CD4-positive, alpha-beta memory T cell (primary cell): ENCODE results near the gene PAK4. TPM values are rescaled to one million over a fixed set of nuclear protein-coding genes. Genes with fewer than 3 reads are reported as not detected.
A peak's percentile ranks its signal among the peaks of the same experiment; 100 is the strongest.

Source experiments
- CTCF ChIA-PET: fragments of 350-600 bp; sonication (Branson Sonifier 250); formaldehyde crosslinking; loops from one replicate; lab custom pipeline; 2021; ENCODE audit warnings: inconsistent platforms; ENCODE audit not compliant: partially characterized antibody; lab: Charles Lee
- POLR2A ChIA-PET: fragments of 350-600 bp; sonication (Branson Sonifier 250); formaldehyde crosslinking; loops from one replicate; lab custom pipeline; 2021; ENCODE audit not compliant: partially characterized antibody; lab: Charles Lee
- DNase-seq, 5 donors: peaks; one replicate each; pipeline versions ENCODE4 v3.0.0 to v3.0.0-alpha.2; 2020 to 2022; ENCODE audit warnings: mixed read lengths in 1 of 5
- H3K27ac ChIP-seq: one replicate; pipeline ENCODE4 v1.7.0; 2013; ENCODE audit warnings: low read depth, low read length
- H3K27me3 ChIP-seq: 2 replicates; pipeline ENCODE4 v1.7.0; 2013; ENCODE audit warnings: mild to moderate bottlenecking, low read length, moderate library complexity; ENCODE audit not compliant: insufficient read depth
- H3K36me3 ChIP-seq: 2 replicates; pipeline ENCODE4 v1.7.0; 2013; ENCODE audit warnings: mild to moderate bottlenecking, low read length, moderate library complexity; ENCODE audit not compliant: insufficient read depth
- H3K4me1 ChIP-seq: 2 replicates; pipeline ENCODE4 v1.7.0; 2013; ENCODE audit warnings: mild to moderate bottlenecking, low read length, moderate library complexity; ENCODE audit not compliant: insufficient read depth
- H3K4me3 ChIP-seq, 2 donors: one replicate each; pipeline ENCODE4 v1.7.0; 2013; ENCODE audit warnings: low read length in 2 of 2, mild to moderate bottlenecking in 1 of 2
- H3K9me3 ChIP-seq, 2 donors: one replicate each; pipeline ENCODE4 v1.7.0; 2013; ENCODE audit warnings: low read length in 2 of 2, control low read depth in 1 of 2; ENCODE audit not compliant: control insufficient read depth in 1 of 2
- H3K27ac Mint-ChIP-seq, 7 donors: one replicate each; pipeline ENCODE4 v1.8.0; 2020 to 2021; ENCODE audit warnings: mixed read lengths in 7 of 7, mild to moderate bottlenecking in 6 of 7, inconsistent platforms in 3 of 7, moderate library complexity in 3 of 7
- H3K27me3 Mint-ChIP-seq, 2 donors: one replicate each; pipeline ENCODE4 v1.8.0; 2020 to 2021; ENCODE audit warnings: mixed read lengths in 2 of 2
- H3K36me3 Mint-ChIP-seq, 2 donors: one replicate each; pipeline ENCODE4 v1.8.0; 2020 to 2021; ENCODE audit warnings: mixed read lengths in 2 of 2, inconsistent platforms in 1 of 2, mild to moderate bottlenecking in 1 of 2
- H3K4me1 Mint-ChIP-seq, 4 donors: one replicate each; pipeline ENCODE4 v1.8.0; 2020 to 2021; ENCODE audit warnings: mixed read lengths in 4 of 4, mild to moderate bottlenecking in 1 of 4
- H3K4me3 Mint-ChIP-seq, 8 donors: one replicate each; pipeline ENCODE4 v1.8.0; 2020 to 2021; ENCODE audit warnings: mixed read lengths in 8 of 8, mild to moderate bottlenecking in 7 of 8, moderate library complexity in 6 of 8, inconsistent platforms in 3 of 8
- H3K9me3 Mint-ChIP-seq, 8 donors: one replicate each; pipeline ENCODE4 v1.8.0; 2020 to 2021; ENCODE audit warnings: mixed read lengths in 8 of 8, mild to moderate bottlenecking in 5 of 8, inconsistent platforms in 3 of 8, moderate library complexity in 1 of 8
- intact Hi-C: fragments of 100-400 bp; cut with micrococcal nuclease; formaldehyde crosslinking; loops from one replicate; pipeline ENCODE4 v1.15.1; 2023
- polyA plus RNA-seq, 2 donors: library from polyadenylated mRNA; unstranded; fragments of 300-500 nt; fragmentation: Illumina TruSeq; gene quantifications; one replicate each; pipeline ENCODE4 v1.2.3, GENCODE V29; 2021
- total RNA-seq, 2 experiments: library from RNA; stranded (reverse); gene quantifications; one replicate each; pipeline ENCODE4 v1.2.3, GENCODE V29; 2021

Gene PAK4
- total and polyA plus RNA-seq, 4 experiments from 2014 or later: 1.3 to 15.7 (median 8.0) TPM

- Histone ChIP-seq H3K36me3 (no peaks in the 10 kb centered on the region), H3K9me3 (no peaks in the 10 kb centered on the region), H3K27ac (no peak overlapping the region), H3K4me3 (no peak overlapping the region), H3K4me1 (no peaks in the 10 kb centered on the region), H3K27me3 (no peaks in the 10 kb centered on the region)
- DNase-seq: no peak
- Mint-ChIP-seq H3K4me3 (no peak overlapping the region), H3K27me3 (no peaks in the 10 kb centered on the region), H3K27ac (peak overlapping the region in 1 of 7 donors; percentile 53), H3K9me3 (no peaks in the 10 kb centered on the region), H3K36me3 (no peaks in the 10 kb centered on the region), H3K4me1 (peaks cover 21 to 46% (median 24%) of the 10 kb centered on the region in 4 donors)
- intact Hi-C loops: no loop called here
- ChIA-PET CTCF (no interaction called here), POLR2A (interaction anchor here (0.7 kb wide), 1 partner anchor 67 kb away, joined by 3 read pairs; no protein-coding TSS in a partner anchor)
Measured at GRCh38 chr19:39135701-39136100, 10.1 kb downstream of the PAK4 start.

GRCh38 chr19:39136225-39136940 is 10.8 kb downstream of the PAK4 start:
- no peaks in the 10 kb centered on the region for H3K4me1 ChIP-seq
- H3K9me3 ChIP-seq: no peaks in the 10 kb centered on the region
- H3K27me3 ChIP-seq: no peaks in the 10 kb centered on the region
- no peaks in the 10 kb centered on the region for H3K9me3 Mint-ChIP-seq
- ChIA-PET CTCF (no interaction called here), POLR2A (no interaction called here)
- H3K36me3 ChIP-seq: no peaks in the 10 kb centered on the region
- intact Hi-C loops: no loop called here
- no peak for DNase-seq
- H3K27ac ChIP-seq: no peak overlapping the region
- no peak overlapping the region for H3K4me3 ChIP-seq
- peaks cover 19 to 46% (median 22%) of the 10 kb centered on the region in 4 donors for H3K4me1 Mint-ChIP-seq
- H3K27me3 Mint-ChIP-seq: no peaks in the 10 kb centered on the region
- peak overlapping the region in 1 of 7 donors; percentile 11 for H3K27ac Mint-ChIP-seq
- no peaks in the 10 kb centered on the region for H3K36me3 Mint-ChIP-seq
- no peak overlapping the region for H3K4me3 Mint-ChIP-seq

GRCh38 chr19:39137131-39137530 is 11.5 kb downstream of the PAK4 start:
- ChIA-PET CTCF (no interaction called here), POLR2A (no interaction called here)
- intact Hi-C loops: no loop called here
- no peak overlapping the region for H3K4me3 ChIP-seq
- peaks cover 15 to 44% (median 21%) of the 10 kb centered on the region in 4 donors for H3K4me1 Mint-ChIP-seq
- H3K27ac ChIP-seq: no peak overlapping the region
- no peaks in the 10 kb centered on the region for H3K9me3 Mint-ChIP-seq
- no peak overlapping the region for H3K4me3 Mint-ChIP-seq
- peak overlapping the region in 4 of 7 donors; percentile 19 to 74 (median 22) for H3K27ac Mint-ChIP-seq
- H3K27me3 ChIP-seq: no peaks in the 10 kb centered on the region
- no peaks in the 10 kb centered on the region for H3K4me1 ChIP-seq
- peaks cover 0 to 2% of the 10 kb centered on the region in 2 donors for H3K36me3 Mint-ChIP-seq
- no peaks in the 10 kb centered on the region for H3K27me3 Mint-ChIP-seq
- H3K9me3 ChIP-seq: no peaks in the 10 kb centered on the region
- no peaks in the 10 kb centered on the region for H3K36me3 ChIP-seq
- no peak for DNase-seq

- no peak overlapping the region for H3K4me3 ChIP-seq
- intact Hi-C loops: no loop called here
- no peak overlapping the region for H3K4me3 Mint-ChIP-seq
- no peak for DNase-seq
- peaks cover 0 to 2% of the 10 kb centered on the region in 2 donors for H3K36me3 Mint-ChIP-seq
- CTCF ChIA-PET: no interaction called here
- no peaks in the 10 kb centered on the region for H3K9me3 ChIP-seq
- no peaks in the 10 kb centered on the region for H3K27me3 Mint-ChIP-seq
- H3K36me3 ChIP-seq: no peaks in the 10 kb centered on the region
- H3K4me1 ChIP-seq: no peaks in the 10 kb centered on the region
- H3K27ac Mint-ChIP-seq: no peak overlapping the region
- H3K4me1 Mint-ChIP-seq: peaks cover 5 to 39% (median 17%) of the 10 kb centered on the region in 4 donors
- H3K27ac ChIP-seq: no peak overlapping the region
- H3K9me3 Mint-ChIP-seq: no peaks in the 10 kb centered on the region
- POLR2A ChIA-PET: no interaction called here
- H3K27me3 ChIP-seq: no peaks in the 10 kb centered on the region
Measured at GRCh38 chr19:39138221-39139211, 12.9 kb downstream of the PAK4 start.

GRCh38 chr19:39139305-39139874 is 13.8 kb downstream of the PAK4 start:
- POLR2A ChIA-PET: no interaction called here
- no peaks in the 10 kb centered on the region for H3K27me3 Mint-ChIP-seq

GRCh38 chr19:39139971-39140453 is 14.4 kb downstream of the PAK4 start:
- H3K4me1 ChIP-seq: no peaks in the 10 kb centered on the region
- peaks cover 0 to 2% of the 10 kb centered on the region in 2 donors for H3K36me3 Mint-ChIP-seq
- H3K27ac ChIP-seq: no peak overlapping the region
- H3K4me1 Mint-ChIP-seq: peaks cover 5 to 47% (median 22%) of the 10 kb centered on the region in 4 donors
- no peak for DNase-seq
- H3K4me3 ChIP-seq: no peak overlapping the region
- no peaks in the 10 kb centered on the region for H3K27me3 Mint-ChIP-seq
- no peaks in the 10 kb centered on the region for H3K27me3 ChIP-seq
- ChIA-PET CTCF (no interaction called here), POLR2A (no interaction called here)
- H3K4me3 Mint-ChIP-seq: no peak overlapping the region
- H3K9me3 ChIP-seq: no peaks in the 10 kb centered on the region
- no peaks in the 10 kb centered on the region for H3K9me3 Mint-ChIP-seq
- intact Hi-C loops: no loop called here
- H3K36me3 ChIP-seq: no peaks in the 10 kb centered on the region
- H3K27ac Mint-ChIP-seq: no peak overlapping the region

More at GRCh38 chr19:39139305-39139874, 13.8 kb downstream of the PAK4 start:
- H3K27ac ChIP-seq: no peak overlapping the region
- H3K36me3 Mint-ChIP-seq: peaks cover 0 to 2% of the 10 kb centered on the region in 2 donors
- H3K27me3 ChIP-seq: no peaks in the 10 kb centered on the region
- H3K9me3 Mint-ChIP-seq: no peaks in the 10 kb centered on the region
- no peak overlapping the region for H3K4me3 ChIP-seq
- H3K27ac Mint-ChIP-seq: no peak overlapping the region
- no peaks in the 10 kb centered on the region for H3K9me3 ChIP-seq
- intact Hi-C loops: no loop called here
- H3K36me3 ChIP-seq: no peaks in the 10 kb centered on the region
- no peak overlapping the region for H3K4me3 Mint-ChIP-seq
- CTCF ChIA-PET: no interaction called here
- peaks cover 5 to 41% (median 18%) of the 10 kb centered on the region in 4 donors for H3K4me1 Mint-ChIP-seq
- DNase-seq: no peak
- no peaks in the 10 kb centered on the region for H3K4me1 ChIP-seq

GRCh38 chr19:39140594-39140993 is 15.0 kb downstream of the PAK4 start:
- intact Hi-C loops: no loop called here
- CTCF ChIA-PET: no interaction called here
- Mint-ChIP-seq H3K9me3 (no peaks in the 10 kb centered on the region), H3K27ac (peak overlapping the region in 3 of 7 donors; percentile 15 to 59 (median 57)), H3K27me3 (no peaks in the 10 kb centered on the region), H3K4me3 (no peak overlapping the region), H3K4me1 (peaks cover 5 to 47% (median 22%) of the 10 kb centered on the region in 4 donors), H3K36me3 (peaks cover 0 to 2% of the 10 kb centered on the region in 2 donors)
- no peaks in the 10 kb centered on the region for H3K4me1 ChIP-seq
- DNase-seq: no peak
- no peak overlapping the region for H3K27ac ChIP-seq
- no peaks in the 10 kb centered on the region for H3K9me3 ChIP-seq
- no peaks in the 10 kb centered on the region for H3K36me3 ChIP-seq
- POLR2A ChIA-PET: no interaction called here
- no peak overlapping the region for H3K4me3 ChIP-seq
- H3K27me3 ChIP-seq: no peaks in the 10 kb centered on the region
